HEK293T (cell line): ENCODE measurements around the gene RNF217.

Experiments used
- CTCF ChIA-PET: fragments of 350-600 bp; formaldehyde crosslinking; extraction: SDS; loops from one replicate; lab custom pipeline; 2021; ENCODE audit warnings: antibody characterized with exemption, inconsistent platforms; lab: Yijun Ruan, JAX
- POLR2A ChIA-PET: fragments of 350-600 bp; formaldehyde crosslinking; extraction: SDS; loops from one replicate; lab custom pipeline; 2020; ENCODE audit warnings: antibody characterized with exemption, inconsistent platforms; lab: Yijun Ruan, JAX
- DNase-seq: peaks from one replicate; pipeline ENCODE4 v3.0.0; 2012; ENCODE audit warnings: mixed read lengths; ENCODE audit errors: extremely low spot score
- ARNT ChIP-seq: fragments of 450-650 bp; IDR thresholded peaks from 2 replicates; pipeline ENCODE4 v1.6.1; 2017; ENCODE audit warnings: mild to moderate bottlenecking
- BHLHE40 ChIP-seq: fragments of 450-650 bp; IDR thresholded peaks from 2 replicates; pipeline ENCODE4 v1.6.1; 2016; ENCODE audit warnings: mild to moderate bottlenecking, moderate library complexity, borderline replicate concordance
- CTBP1 ChIP-seq: fragments of 450-650 bp; IDR thresholded peaks from 2 replicates; pipeline ENCODE4 v1.6.1; 2016; ENCODE audit warnings: borderline replicate concordance
- ELF4 ChIP-seq: fragments of 450-650 bp; IDR thresholded peaks from 2 replicates; pipeline ENCODE4 v1.6.1; 2017; ENCODE audit warnings: antibody characterized with exemption
- FOXA1 ChIP-seq: fragments of 450-650 bp; IDR thresholded peaks from 2 replicates; pipeline ENCODE4 v1.6.1; 2016; ENCODE audit warnings: mild to moderate bottlenecking
- FOXK2 ChIP-seq: fragments of 450-650 bp; IDR thresholded peaks from 2 replicates; pipeline ENCODE4 v1.6.1; 2016; ENCODE audit warnings: mild to moderate bottlenecking
- FOXM1 ChIP-seq: fragments of 450-650 bp; IDR thresholded peaks from 2 replicates; pipeline ENCODE4 v1.6.1; 2017; ENCODE audit warnings: mild to moderate bottlenecking, borderline replicate concordance
- HDGF ChIP-seq: fragments of 450-650 bp; IDR thresholded peaks from 2 replicates; pipeline ENCODE4 v1.6.1; 2017; ENCODE audit warnings: antibody characterized with exemption, borderline replicate concordance
- L3MBTL2 ChIP-seq: fragments of 450-650 bp; conservative IDR thresholded peaks from 2 replicates; pipeline ENCODE4 v1.6.1; 2016; ENCODE audit warnings: mild to moderate bottlenecking
- LEF1 ChIP-seq: fragments of 450-650 bp; IDR thresholded peaks from 2 replicates; pipeline ENCODE4 v1.6.1; 2017; ENCODE audit warnings: mild to moderate bottlenecking, borderline replicate concordance
- NFRKB ChIP-seq: fragments of 450-650 bp; IDR thresholded peaks from 2 replicates; pipeline ENCODE4 v1.6.1; 2016; ENCODE audit warnings: mild to moderate bottlenecking, moderate library complexity
- SP1 ChIP-seq: fragments of 450-650 bp; IDR thresholded peaks from 2 replicates; pipeline ENCODE4 v1.6.1; 2017
- SUZ12 ChIP-seq: fragments of 450-650 bp; IDR thresholded peaks from 2 replicates; pipeline ENCODE4 v1.6.1; 2016; ENCODE audit warnings: mild to moderate bottlenecking
- TARDBP ChIP-seq: fragments of 450-650 bp; IDR thresholded peaks from 2 replicates; pipeline ENCODE4 v1.6.1; 2016
- ZNF384 ChIP-seq: fragments of 450-650 bp; IDR thresholded peaks from 2 replicates; pipeline ENCODE4 v1.6.1; 2016
- TF ChIP-seq, protein P1 (sequence below): fragments of 450-650 bp; IDR thresholded peaks from 2 replicates; pipeline ENCODE4 v1.6.1; 2016

RNF217 gene

GRCh38 chr6:124999105-124999764, 37.0 kb downstream of the RNF217 start:
- no peak for DNase-seq
- POLR2A ChIA-PET: no interaction called here
- TF ChIP-seq ARNT: no peak
- TF ChIP-seq L3MBTL2: no peak
- no peak for TF ChIP-seq FOXK2
- no peak for TF ChIP-seq LEF1
- TF ChIP-seq NFRKB: no peak
- TF ChIP-seq ELF4: no peak
- no peak for TF ChIP-seq FOXM1
- no peak for TF ChIP-seq TARDBP
- no peak for TF ChIP-seq SP1
- no peak for TF ChIP-seq CTBP1
- TF ChIP-seq, protein P1, sequence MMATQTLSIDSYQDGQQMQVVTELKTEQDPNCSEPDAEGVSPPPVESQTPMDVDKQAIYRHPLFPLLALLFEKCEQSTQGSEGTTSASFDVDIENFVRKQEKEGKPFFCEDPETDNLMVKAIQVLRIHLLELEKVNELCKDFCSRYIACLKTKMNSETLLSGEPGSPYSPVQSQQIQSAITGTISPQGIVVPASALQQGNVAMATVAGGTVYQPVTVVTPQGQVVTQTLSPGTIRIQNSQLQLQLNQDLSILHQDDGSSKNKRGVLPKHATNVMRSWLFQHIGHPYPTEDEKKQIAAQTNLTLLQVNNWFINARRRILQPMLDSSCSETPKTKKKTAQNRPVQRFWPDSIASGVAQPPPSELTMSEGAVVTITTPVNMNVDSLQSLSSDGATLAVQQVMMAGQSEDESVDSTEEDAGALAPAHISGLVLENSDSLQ: no peak
- CTCF ChIA-PET: interaction anchor here (0.5 to 1.1 kb wide), 3 partner anchors 13 to 407 kb away, joined by 3 to 6 read pairs (median 4); no protein-coding TSS in a partner anchor

DNA sequence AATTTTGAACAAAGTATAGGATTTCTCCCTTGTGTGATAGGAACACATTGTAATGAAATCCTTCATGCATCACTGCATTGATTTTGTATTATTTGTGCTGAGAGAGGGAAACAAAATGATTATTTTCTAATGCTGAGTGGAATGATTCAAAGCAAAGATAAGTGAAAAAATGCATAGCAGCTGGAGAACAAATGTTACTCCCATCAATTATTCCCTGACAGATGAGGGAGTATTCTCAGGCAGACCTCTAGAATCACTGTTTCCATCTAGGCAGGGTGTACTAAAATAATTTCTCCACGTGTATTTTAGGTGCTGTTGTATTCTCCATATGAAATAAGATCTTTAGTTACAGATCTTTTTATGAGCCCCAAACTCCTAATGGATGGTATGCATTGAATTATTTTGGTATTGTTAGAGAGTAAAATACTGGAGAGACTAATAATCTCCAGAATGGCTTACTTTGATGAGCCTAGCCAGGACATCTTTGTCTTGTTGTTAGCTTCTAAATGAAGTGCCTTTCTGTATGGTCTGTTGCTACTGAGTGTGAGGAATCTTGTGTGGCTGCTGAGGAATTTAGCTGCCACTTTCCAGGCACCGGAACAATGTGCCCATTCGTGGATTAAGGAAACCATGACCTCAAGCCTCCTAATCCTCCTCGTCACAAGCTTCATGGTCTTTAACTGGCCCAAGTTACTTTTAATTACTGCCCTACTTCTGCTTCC, 39.6 kb downstream of the RNF217 start:
- TF ChIP-seq TARDBP: no peak
- TF ChIP-seq, protein P1: peak; percentile 74
- no peak for DNase-seq
- CTCF ChIA-PET: no interaction called here
- POLR2A ChIA-PET: no interaction called here

- no peak for DNase-seq
- ChIA-PET CTCF (no interaction called here), POLR2A (no interaction called here)
- TF ChIP-seq NFRKB (no peak), TARDBP (no peak), SUZ12 (no peak), HDGF (no peak), L3MBTL2 (no peak), ARNT (no peak), CTBP1 (no peak), FOXM1 (no peak), FOXA1 (no peak), LEF1 (no peak), BHLHE40 (no peak), FOXK2 (no peak), ELF4 (no peak)
- TF ChIP-seq, protein P1: no peak
These were observed 40.1 kb downstream of the RNF217 start for GRCh38 chr6:125002406-125002741.

GRCh38 chr6:125003070-125003469, 40.8 kb downstream of the RNF217 start:
- ChIA-PET POLR2A (no interaction called here), CTCF (no interaction called here)
- no peak for DNase-seq
- TF ChIP-seq, protein P1: no peak
- TF ChIP-seq ARNT (no peak), SUZ12 (no peak), L3MBTL2 (no peak), SP1 (no peak), NFRKB (no peak), ZNF384 (no peak), FOXK2 (no peak), BHLHE40 (no peak), CTBP1 (no peak), HDGF (no peak), FOXM1 (no peak), FOXA1 (no peak), TARDBP (no peak), LEF1 (no peak), ELF4 (no peak)

- ChIA-PET CTCF (no interaction called here), POLR2A (no interaction called here)
- no peak for DNase-seq
- TF ChIP-seq HDGF: no peak
- no peak for TF ChIP-seq CTBP1
- TF ChIP-seq FOXA1: no peak
- TF ChIP-seq FOXM1: no peak
- TF ChIP-seq ARNT: no peak
- no peak for TF ChIP-seq FOXK2
- TF ChIP-seq, protein P1: no peak
- no peak for TF ChIP-seq NFRKB
- TF ChIP-seq ZNF384: no peak
- TF ChIP-seq BHLHE40: no peak
- TF ChIP-seq SP1: no peak
- TF ChIP-seq TARDBP: no peak
- no peak for TF ChIP-seq LEF1
- no peak for TF ChIP-seq ELF4
- no peak for TF ChIP-seq L3MBTL2
These were observed 42.0 kb downstream of the RNF217 start for GRCh38 chr6:125004198-125004597.
